ENCODE data around the gene FANCD2OS. TPM values are rescaled to one million over a fixed set of nuclear protein-coding genes. Genes with fewer than 3 reads are reported as not detected.

Gene FANCD2OS
- total RNA-seq, 1 donor from 2014 or later, result not detected

GRCh38 chr3:10116928-10117327 lies 8.9 kb upstream of the FANCD2OS start:
- H3K4me3 ChIP-seq, result peak overlapping the region in 1 of 2 donors; percentile 3
- no peaks in the 10 kb centered on the region for H3K27me3 ChIP-seq
- no peaks in the 10 kb centered on the region for H3K36me3 ChIP-seq
- H3K4me1 ChIP-seq, result peaks cover 6 to 11% of the 10 kb centered on the region in 2 donors
- intact Hi-C loops (cut with DNase I), result loop anchor here (10.0 kb wide), 1 partner anchor 402 kb away; no protein-coding TSS in a partner anchor
- no peaks in the 10 kb centered on the region for H3K9me3 ChIP-seq
- DNase-seq (ENCODE audit: low spot score in 2 of 2), result no peak
- TF ChIP-seq, protein P1, sequence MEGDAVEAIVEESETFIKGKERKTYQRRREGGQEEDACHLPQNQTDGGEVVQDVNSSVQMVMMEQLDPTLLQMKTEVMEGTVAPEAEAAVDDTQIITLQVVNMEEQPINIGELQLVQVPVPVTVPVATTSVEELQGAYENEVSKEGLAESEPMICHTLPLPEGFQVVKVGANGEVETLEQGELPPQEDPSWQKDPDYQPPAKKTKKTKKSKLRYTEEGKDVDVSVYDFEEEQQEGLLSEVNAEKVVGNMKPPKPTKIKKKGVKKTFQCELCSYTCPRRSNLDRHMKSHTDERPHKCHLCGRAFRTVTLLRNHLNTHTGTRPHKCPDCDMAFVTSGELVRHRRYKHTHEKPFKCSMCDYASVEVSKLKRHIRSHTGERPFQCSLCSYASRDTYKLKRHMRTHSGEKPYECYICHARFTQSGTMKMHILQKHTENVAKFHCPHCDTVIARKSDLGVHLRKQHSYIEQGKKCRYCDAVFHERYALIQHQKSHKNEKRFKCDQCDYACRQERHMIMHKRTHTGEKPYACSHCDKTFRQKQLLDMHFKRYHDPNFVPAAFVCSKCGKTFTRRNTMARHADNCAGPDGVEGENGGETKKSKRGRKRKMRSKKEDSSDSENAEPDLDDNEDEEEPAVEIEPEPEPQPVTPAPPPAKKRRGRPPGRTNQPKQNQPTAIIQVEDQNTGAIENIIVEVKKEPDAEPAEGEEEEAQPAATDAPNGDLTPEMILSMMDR (IDR thresholded peaks at IDR 0.05), result no peak
- no peak overlapping the region for H3K27ac ChIP-seq

DNA sequence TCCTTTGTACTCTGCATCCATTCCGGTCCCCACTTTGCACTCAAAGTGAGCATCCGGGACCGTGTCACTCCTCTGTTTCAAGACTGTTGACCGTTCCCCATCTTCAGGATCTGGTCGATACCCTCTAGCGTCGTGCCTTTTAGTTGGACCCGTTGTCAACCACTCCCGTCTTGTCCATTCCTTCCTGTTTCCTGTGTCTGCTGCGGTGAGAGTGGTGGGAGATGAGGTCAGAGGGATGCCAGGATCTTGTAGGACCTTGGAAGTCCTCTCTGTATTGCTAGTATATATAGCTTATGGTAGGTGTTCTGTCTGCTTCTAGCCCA lies 8.0 kb upstream of the FANCD2OS start:
- no peaks in the 10 kb centered on the region for H3K36me3 ChIP-seq
- no peaks in the 10 kb centered on the region for H3K9me3 ChIP-seq
- H3K27me3 ChIP-seq, result no peaks in the 10 kb centered on the region
- peak overlapping the region; percentile 75 to 76 for H3K4me3 ChIP-seq
- intact Hi-C loops (cut with DNase I), result loop anchor here (10.0 kb wide), 1 partner anchor 401 kb away; no protein-coding TSS in a partner anchor
- peaks cover 6 to 11% of the 10 kb centered on the region in 2 donors for H3K4me1 ChIP-seq
- no peak for DNase-seq (ENCODE audit: low spot score in 2 of 2)
- peak overlapping the region; percentile 55 to 74 for H3K27ac ChIP-seq
- TF ChIP-seq, protein P1 (IDR thresholded peaks at IDR 0.05), result no peak

DNA sequence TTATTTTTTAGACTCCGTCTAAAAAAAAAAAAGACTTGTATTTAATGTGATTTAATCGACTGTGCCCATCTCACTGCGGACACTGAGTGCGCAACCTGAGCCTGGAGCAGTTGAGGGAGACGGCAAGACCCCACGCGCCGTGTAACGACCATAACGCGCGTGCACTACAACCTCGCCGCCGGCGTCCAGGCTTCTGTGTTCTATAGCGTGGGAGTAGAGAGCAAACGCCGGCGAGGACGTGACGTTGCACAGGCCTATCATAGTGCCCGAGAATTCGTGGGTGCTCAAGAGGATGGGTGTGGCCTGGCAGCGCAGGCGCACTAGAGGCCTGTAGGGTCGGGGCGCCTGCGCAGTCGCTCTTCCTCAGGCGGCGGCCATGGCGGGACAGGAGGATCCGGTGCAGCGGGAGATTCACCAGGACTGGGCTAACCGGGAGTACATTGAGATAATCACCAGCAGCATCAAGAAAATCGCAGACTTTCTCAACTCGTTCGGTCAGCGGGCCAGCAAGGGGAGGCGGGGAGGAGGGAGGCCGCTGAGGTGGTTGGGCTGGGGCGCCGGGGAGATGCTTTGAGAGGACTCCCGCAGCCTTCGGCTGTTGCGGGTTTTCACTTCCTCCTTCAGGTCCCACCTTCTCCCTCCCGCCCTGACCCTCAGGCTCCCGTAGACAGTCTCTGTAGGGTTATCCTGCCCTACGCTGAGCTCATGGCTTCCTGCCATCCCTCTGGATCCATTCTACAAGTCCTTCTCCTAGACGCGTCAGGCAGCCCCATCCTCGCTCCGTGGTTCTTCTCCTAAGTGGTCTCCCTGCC lies 7.5 kb upstream of the FANCD2OS start, which contains the start of gene BRK1:
BRK1 (plus strand) TSS at position 350 of the 812 bp plus-strand sequence; CDS start at position 377, 27 bp downstream.
- Histone ChIP-seq H3K27ac (peak within 1 kb of the TSS; percentile 55 to 74), H3K36me3 (no peaks in the 10 kb centered on the region), H3K4me1 (peaks cover 6 to 11% of the 10 kb centered on the region in 2 donors), H3K9me3 (no peaks in the 10 kb centered on the region), H3K27me3 (no peaks in the 10 kb centered on the region), H3K4me3 (peak within 1 kb of the TSS; percentile 75 to 76)
- intact Hi-C loops (cut with DNase I), result loop anchor here (1.0 to 10.0 kb wide), 6 partner anchors 25 to 401 kb away; partner anchors contain the start of genes FANCD2, TATDN2 and VHL
- TF ChIP-seq, protein P1 (IDR thresholded peaks at IDR 0.05), result no peak
- peak; percentile 87 to 98 for DNase-seq (ENCODE audit: low spot score in 2 of 2)

DNA sequence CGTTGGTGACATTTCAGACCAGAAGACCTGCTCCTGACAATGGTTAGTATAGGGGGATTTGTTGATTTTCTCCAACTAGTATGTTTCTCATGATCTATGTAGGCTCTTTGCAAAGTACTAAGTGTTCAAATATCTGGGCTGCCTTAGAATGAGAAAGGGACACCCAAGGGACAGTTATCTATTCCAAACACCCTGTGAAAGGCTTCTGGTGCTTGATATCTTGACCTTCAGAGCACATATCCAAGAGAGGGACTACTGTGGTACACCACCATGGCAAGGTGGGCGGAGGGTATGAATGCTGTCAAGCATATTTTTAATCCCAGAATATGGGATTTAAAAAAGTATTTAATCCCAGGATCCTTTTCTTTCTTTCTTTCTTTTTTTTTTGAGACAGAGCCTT lies 1.1 kb downstream of the FANCD2OS start:
- Histone ChIP-seq H3K27me3 (no peaks in the 10 kb centered on the region), H3K9me3 (no peaks in the 10 kb centered on the region), H3K4me3 (no peak overlapping the region), H3K36me3 (no peaks in the 10 kb centered on the region), H3K4me1 (no peaks in the 10 kb centered on the region), H3K27ac (no peak overlapping the region)
- no peak for DNase-seq (ENCODE audit: low spot score in 2 of 2)
- intact Hi-C loops (cut with DNase I), result no loop called here
- TF ChIP-seq, protein P1 (IDR thresholded peaks at IDR 0.05), result no peak

- intact Hi-C loops (cut with DNase I), result no loop called here
- H3K36me3 ChIP-seq, result no peaks in the 10 kb centered on the region
- H3K27me3 ChIP-seq, result no peaks in the 10 kb centered on the region
- no peak for DNase-seq (ENCODE audit: low spot score in 2 of 2)
- H3K9me3 ChIP-seq, result no peaks in the 10 kb centered on the region
- H3K27ac ChIP-seq, result no peak overlapping the region
- no peak overlapping the region for H3K4me3 ChIP-seq
- TF ChIP-seq, protein P1 (IDR thresholded peaks at IDR 0.05), result no peak
- H3K4me1 ChIP-seq, result no peaks in the 10 kb centered on the region
Observed at GRCh38 chr3:10099041-10099440, 9.0 kb downstream of the FANCD2OS start.

All from ascending aorta (tissue), 2 donors.